Gastroesophageal sphincter (tissue), 3 donors: Measurements from ENCODE around the gene ACOXL.

Experiments used
- CTCF ChIP-seq, 4 experiments: fragments of 200-600 bp in 2 of 4; fragments of 450-650 bp in 2 of 4; sonication (generic) in 1 of 4; IDR thresholded peaks; one replicate each; pipeline ENCODE4 v1.5.1; 2017 to 2019; ENCODE audit warnings: antibody characterized with exemption in 4 of 4, mild to moderate bottlenecking in 2 of 4, moderate library complexity in 2 of 4
- EP300 ChIP-seq: sonication (generic); formaldehyde crosslinking; IDR thresholded peaks from one replicate; pipeline ENCODE4 v1.6.1; 2017; ENCODE audit warnings: antibody characterized with exemption, mild to moderate bottlenecking
- POLR2AphosphoS5 ChIP-seq: sonication (generic); formaldehyde crosslinking; IDR thresholded peaks from one replicate; pipeline ENCODE4 v1.6.1; 2017; ENCODE audit warnings: antibody characterized with exemption

GRCh38 chr2:110998311-110998710 lies 265.9 kb downstream of the ACOXL start:
- TF ChIP-seq EP300 (no peak), POLR2AphosphoS5 (no peak), CTCF (IDR thresholded peaks at IDR 0.05) (no peak)
